Panc1 (cell line): ENCODE results near the gene DHX36.

Experiments used
- CTCF ChIP-seq: fragments of 450-650 bp; IDR thresholded peaks from 2 replicates; pipeline ENCODE4 v1.5.1; 2017; ENCODE audit warnings: mild to moderate bottlenecking
- POLR2AphosphoS5 ChIP-seq: IDR thresholded peaks from 2 replicates; pipeline ENCODE4 v1.6.1; 2012; ENCODE audit warnings: mild to moderate bottlenecking, low read depth, low read length, moderate library complexity

DNA sequence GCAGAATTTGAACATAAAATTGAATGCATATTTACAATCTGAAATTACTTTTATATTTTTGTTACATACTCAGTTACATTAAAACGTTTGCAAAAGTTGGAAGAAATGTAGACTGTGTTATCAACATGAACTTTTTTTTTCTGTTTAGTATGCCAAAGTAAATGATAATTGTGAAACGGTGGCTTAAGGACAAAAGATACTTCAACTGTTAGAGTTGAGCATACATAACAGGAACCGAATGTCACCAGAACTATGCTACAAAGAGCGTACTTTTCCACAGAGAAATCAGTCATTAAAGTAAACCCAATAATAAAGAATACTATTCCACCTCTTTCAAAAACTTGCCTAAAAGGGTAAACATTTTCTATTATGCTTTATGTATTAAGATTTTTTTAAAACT, 14.3 kb upstream of the DHX36 start:
- TF ChIP-seq CTCF: no peak
- TF ChIP-seq POLR2AphosphoS5: no peak
